RPMI8226 (cell line): Measurements from ENCODE around the gene FDXACB1.
"Not testable (repeated sequence)": the region's sequence is repeated elsewhere in the genome, so short reads cannot be mapped to it uniquely, and the experiment has no call there.

Source experiments
- DNase-seq: peaks from one replicate; pipeline ENCODE4 v3.0.0-alpha.2; 2015

Gene FDXACB1

DNA sequence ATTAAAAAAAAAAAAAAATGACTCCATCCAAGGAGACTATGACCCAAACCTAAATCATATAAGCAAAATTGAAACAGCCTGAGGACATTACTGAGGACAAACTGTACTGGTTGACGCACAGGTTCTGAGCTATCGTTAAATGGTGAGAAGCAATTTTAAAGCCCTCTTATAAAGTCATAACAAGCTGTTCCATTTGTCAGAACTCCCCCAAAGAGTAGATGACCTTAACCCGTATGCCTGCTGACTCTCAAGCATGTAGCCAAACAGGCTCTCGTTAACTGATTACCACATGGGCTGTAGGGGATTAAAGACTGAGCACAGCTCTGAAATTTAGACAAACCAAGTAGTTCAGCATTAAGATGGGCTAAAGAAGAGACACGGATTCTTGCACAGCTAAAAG lies 30.4 kb upstream of the FDXACB1 start:
- DNase-seq, result no peak

DNA sequence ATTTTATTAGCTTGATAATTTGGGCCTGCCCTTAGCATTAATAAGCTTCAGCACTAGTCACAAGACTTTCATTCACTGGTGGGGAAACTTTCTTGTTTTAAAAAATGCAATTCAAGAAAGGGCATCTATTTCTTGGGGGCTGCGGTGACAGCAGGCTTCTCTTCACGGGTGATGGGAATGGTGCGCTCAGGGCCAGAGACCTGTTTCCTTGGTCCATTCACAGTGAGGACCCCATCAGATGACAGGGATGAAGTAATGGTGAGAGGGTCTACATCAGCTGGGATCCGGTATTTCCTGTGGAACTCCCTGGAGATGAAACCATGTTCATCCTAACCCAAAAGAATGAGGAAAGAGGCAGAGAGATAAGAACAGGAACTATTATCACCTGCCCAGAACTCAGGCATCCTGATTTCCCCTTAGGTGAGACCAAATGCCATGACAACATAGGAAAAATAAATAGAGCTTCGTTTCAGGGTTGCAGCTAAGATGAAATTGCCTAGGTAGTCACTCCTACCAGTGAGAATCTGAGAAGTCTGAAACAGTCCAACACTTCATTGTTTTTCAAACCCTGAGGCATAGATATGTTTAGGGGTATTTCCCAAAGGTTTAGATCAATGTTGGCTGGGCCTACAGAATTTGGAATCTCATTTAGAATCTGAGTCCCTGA lies 29.8 kb upstream of the FDXACB1 start:
- no peak for DNase-seq

- no peak for DNase-seq
Observed at GRCh38 chr11:111906680-111907079, 27.7 kb upstream of the FDXACB1 start.

DNA sequence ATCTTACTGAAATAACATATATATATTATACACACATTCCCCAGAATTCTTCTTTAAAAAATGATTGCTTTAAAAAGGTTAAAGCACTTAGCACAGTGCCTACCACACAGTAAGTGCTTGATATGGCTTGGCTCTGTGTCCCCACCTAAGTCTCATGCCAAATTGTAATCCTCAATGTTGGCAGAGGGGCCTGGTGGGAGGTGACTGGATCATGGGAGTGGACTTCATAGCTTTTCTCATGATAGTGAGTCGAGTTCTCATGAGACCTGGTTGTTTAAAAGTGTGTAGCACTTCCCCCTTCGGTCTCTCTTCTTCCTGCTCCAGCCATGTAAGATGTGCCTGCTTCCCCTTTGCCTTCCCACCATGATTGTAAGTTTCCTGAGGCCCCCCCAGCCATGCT lies 26.4 kb upstream of the FDXACB1 start:
- no peak for DNase-seq

- no peak for DNase-seq
Observed at GRCh38 chr11:111886844-111887243, 7.9 kb upstream of the FDXACB1 start.

DNA sequence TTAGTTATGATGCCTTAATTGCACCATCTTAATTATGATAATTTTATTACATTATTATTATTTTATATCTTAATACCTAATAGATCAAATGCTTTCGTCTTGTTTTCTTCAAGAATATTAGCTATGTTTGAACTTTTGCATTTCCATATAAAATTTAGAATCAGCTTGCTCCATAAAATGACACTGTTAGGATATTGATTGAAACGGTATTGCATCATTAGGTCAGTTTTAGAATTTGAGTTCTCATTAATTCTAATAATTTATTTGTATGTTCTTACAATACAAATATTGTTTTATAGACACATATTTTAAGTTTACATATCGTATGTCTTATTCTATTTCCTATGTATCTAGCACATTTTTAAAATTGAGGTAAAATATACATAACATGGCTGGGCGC lies 7.1 kb upstream of the FDXACB1 start:
- DNase-seq, result no peak

- DNase-seq, result not testable (repeated sequence)
Observed at GRCh38 chr11:111885053-111885452, 6.1 kb upstream of the FDXACB1 start.

GRCh38 chr11:111882202-111882601 lies 3.2 kb upstream of the FDXACB1 start:
- no peak for DNase-seq

- DNase-seq, result no peak
Observed at GRCh38 chr11:111879637-111879960, 634 bp upstream of the FDXACB1 start.

GRCh38 chr11:111878385-111878848 lies 548 bp downstream of the FDXACB1 start:
- no peak for DNase-seq

DNA sequence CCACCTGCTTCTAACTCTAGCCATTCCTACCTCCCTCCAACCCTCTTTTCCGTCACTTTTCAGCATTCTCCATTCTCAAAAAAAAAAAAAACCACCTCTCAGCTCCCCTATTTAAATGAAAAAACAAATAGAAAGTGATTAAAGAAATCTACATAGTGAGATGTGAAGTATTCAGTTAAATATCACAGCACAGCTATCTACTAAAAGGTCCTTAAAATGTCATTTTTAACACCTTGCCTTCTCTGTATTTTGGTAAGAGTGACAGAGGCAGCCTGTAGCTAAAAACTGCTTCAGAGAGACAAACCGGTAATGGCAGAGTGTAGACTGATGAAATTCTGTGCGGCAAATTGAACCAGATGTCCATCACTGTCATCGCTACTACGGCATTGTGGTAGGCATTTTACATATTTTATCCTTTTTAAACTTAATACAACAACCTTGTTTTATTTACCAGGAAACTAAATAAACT lies 7.2 kb downstream of the FDXACB1 start:
- peak; percentile 7 for DNase-seq

DNA sequence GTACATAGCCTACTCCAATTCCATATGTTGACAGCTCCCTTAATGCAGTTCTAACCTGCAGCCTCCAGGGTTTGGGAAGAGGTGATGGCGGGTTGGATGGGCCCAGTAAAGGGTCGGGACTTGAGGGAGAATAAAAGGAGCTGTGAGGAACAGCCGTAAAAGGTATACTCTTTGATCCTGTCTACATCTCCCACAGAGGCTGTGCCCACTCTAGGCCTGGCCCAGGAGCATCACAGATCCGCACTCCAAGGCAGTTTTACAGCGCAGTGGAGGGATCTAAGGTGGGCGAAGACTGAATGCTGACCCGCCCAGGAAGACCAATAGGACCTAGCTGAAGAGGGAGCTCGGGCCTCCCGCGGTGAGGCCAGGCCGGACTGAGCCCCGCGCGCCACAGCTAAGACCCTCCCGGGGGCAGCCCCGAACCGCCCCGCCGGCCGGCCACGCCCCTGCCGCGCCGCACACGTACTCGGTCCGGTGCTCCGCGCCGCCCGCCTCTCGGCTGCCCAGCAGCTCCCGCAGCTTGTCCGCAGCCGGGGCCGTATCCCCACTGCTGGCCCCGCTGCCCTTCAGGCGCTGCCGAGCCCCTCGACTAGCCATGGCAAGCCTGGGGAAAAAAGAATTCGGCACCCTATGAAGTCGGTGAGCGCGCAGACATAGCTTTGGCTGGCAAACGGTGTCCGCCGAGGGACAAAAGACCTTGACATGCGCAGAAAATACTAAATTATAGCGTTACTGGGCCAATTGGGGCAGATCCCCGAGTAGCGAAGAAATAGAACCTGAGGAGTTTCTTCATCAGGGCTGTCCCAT lies 7.9 kb downstream of the FDXACB1 start, which contains the start of gene ALG9:
Gene ALG9, minus strand, starts transcription at position 696 of the 807 bp plus-strand sequence. Its CDS starts 99 bp downstream, at position 597.
- peak; percentile 89 for DNase-seq

GRCh38 chr11:111870522-111870885 lies 8.5 kb downstream of the FDXACB1 start:
- no peak for DNase-seq

- DNase-seq, result no peak
Observed at GRCh38 chr11:111870113-111870512, 8.9 kb downstream of the FDXACB1 start.

- no peak for DNase-seq
Observed at GRCh38 chr11:111860257-111860656, 18.7 kb downstream of the FDXACB1 start.

DNA sequence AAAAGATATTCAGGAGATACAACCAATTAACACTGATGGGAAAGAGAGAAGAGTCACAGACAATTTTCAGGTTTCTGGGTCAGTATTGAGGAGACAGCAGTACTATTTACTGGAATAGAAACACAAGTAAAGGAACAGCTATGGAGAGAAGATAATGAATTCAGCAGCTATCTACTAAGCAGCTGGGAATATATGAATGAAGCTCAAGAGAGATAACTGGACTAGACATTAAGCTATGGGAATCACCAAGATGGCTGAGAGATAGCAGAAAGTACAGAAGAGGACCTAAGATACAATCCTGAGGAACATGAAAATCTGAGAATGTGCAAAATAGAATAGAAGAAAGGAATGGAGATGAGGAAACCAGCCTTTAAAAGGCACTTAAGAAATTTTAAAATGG lies 23.5 kb downstream of the FDXACB1 start:
- DNase-seq, result no peak

GRCh38 chr11:111852103-111852502 lies 26.9 kb downstream of the FDXACB1 start:
- no peak for DNase-seq

DNA sequence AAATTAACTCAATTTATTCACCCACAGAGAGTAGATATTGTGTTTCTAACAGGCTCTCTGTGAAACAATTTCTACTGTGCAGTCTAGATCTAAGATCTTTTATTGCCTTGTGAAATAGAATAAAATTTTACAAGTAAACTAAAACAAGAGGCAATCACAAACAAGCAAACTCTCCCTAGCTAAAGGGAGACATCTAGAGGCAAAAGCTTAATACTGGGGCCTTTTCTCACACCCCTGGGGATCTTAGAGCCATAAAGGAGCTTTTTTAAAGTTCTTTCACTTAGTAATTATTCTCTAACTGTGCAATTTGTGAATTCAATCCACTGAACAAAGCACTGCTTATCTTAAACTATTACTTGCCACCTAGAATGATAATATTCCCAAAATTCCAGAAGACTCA lies 27.3 kb downstream of the FDXACB1 start:
- DNase-seq, result no peak

- DNase-seq, result no peak
Observed at GRCh38 chr11:111851067-111851466, 27.9 kb downstream of the FDXACB1 start.

DNA sequence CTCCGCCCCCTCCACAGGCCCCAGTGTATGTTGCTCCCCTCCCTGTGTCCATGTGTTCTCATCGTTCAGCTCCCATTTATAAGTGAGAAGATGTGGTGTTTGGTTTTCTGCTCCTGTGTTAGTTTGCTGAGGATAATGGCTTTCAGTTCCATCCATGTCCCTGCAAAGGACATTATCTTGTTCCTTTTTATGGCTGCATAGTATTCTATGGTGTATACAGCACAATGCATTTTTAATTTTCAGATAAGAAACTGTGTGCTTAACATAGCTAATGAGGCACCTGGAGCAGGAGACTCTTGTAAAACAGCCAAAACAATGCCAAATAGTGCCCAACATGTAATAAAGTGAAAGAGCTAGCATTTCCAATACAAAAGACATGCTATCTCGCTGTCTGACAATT lies 29.3 kb downstream of the FDXACB1 start:
- no peak for DNase-seq

GRCh38 chr11:111846636-111847035 lies 32.3 kb downstream of the FDXACB1 start:
- no peak for DNase-seq

DNA sequence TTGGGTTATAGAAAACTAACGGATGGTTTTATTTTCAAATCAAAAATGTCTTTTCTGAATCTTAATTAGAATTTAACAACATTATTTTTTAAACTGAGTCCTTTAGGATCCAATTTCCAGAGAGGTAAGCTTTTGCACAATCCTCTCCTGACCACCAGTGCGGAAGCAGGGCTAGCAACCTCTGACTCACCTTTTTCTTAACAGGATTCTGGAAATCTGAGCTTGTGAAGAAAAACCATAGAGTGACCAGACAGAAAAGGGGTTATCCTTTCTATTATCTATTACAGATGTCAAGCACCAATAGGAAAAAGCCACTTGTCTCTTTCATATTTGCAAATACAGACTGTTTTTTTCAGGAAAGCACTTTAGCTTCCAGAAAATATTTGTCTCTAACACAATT lies 32.9 kb downstream of the FDXACB1 start:
- DNase-seq, result no peak

DNA sequence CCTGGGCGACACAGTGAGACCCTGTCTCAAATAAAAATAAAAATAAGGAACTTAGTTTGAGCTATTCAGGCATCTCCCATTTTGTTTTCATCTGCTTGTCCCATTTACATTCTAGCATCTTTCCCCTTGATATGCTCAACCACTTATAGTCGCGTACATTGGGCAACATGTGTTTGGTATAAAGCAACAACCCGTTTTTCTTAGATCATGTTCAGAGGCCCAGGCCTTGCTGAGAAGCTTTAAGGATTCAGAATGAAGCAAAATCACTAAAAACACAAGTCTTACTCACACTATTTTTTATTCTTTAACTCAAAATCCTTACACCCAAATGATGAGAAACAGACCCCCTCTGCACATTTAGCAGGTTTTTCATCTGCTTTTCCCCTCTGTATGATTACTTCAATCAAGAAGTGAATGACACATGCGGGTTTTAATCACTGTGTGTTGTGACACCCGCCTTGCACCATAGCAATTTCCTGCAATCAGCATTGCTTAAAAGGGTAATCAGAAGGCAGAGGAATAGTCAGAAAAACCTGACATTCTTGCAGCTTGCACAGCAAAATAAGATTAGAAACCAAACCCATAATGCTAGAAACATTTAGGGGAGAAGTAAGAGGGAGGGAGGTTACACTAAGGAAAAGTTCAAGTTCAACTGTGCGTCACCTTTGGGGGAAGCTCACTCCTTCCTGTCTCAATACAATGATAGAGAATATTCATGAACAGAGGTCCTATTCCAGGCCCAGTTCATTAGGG lies 33.5 kb downstream of the FDXACB1 start:
- DNase-seq, result no peak

DNA sequence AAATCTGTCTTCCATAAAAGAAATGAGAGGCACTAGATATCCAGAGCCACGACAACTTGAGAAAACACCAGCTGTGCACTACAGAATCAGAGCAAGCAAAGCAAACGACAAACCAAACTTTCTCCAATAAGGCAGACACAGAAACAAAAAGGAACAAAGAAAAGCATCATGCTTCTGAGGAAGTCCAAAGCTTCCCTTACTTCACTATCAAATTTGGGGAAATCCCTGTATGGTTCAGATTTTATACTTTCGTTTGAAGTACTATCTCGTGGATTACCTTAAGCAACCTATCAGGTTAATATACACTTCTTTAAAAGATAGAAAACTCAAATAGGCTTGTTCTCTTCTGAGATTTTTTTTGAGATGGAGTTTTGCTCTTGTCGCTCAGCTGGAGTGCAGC lies 35.3 kb downstream of the FDXACB1 start:
- no peak for DNase-seq
